WTC11 (cell line): ENCODE results near the gene ATP2B3. TPM values are rescaled to one million over a fixed set of nuclear protein-coding genes. Genes with fewer than 3 reads are reported as not detected.

Experiments used
- ATAC-seq: fragments of 200-7000 bp; cut with Tn5 transposase; 2 replicates; pipeline ENCODE4 v1.10.0; 2021; ENCODE audit warnings: mild to moderate bottlenecking, moderate library complexity
- CTCF ChIA-PET: fragments of 300-600 bp; sonication (Branson Sonifier 250); formaldehyde crosslinking; loops from one replicate; lab custom pipeline; 2021; ENCODE audit warnings: antibody characterized with exemption; lab: Charles Lee
- POLR2A ChIA-PET: fragments of 350-600 bp; sonication (Branson Sonifier 250); formaldehyde crosslinking; loops from one replicate; lab custom pipeline; 2021; ENCODE audit warnings: antibody characterized with exemption; lab: Charles Lee
- DNase-seq: peaks from one replicate; pipeline ENCODE4 v3.0.0; 2021; ENCODE audit warnings: low spot score
- H3K27ac Mint-ChIP-seq: 2 replicates; pipeline ENCODE4 v1.8.0; 2021; ENCODE audit warnings: mixed read lengths
- H3K27me3 Mint-ChIP-seq: 2 replicates; pipeline ENCODE4 v1.8.0; 2021; ENCODE audit warnings: low read depth, mild to moderate bottlenecking, moderate library complexity, mixed read lengths
- H3K36me3 Mint-ChIP-seq: 2 replicates; pipeline ENCODE4 v1.8.0; 2021; ENCODE audit warnings: mixed read lengths
- H3K4me1 Mint-ChIP-seq: 2 replicates; pipeline ENCODE4 v1.8.0; 2022; ENCODE audit warnings: mixed read lengths
- H3K4me3 Mint-ChIP-seq: 2 replicates; pipeline ENCODE4 v1.8.0; 2021; ENCODE audit warnings: mild to moderate bottlenecking, moderate library complexity, mixed read lengths
- H3K9me3 Mint-ChIP-seq: 2 replicates; pipeline ENCODE4 v1.8.0; 2021; ENCODE audit warnings: mixed read lengths
- GABPB1 ChIP-seq: sonication (generic); formaldehyde crosslinking; IDR thresholded peaks from 2 replicates; pipeline ENCODE4 v1.8.1; 2023; ENCODE audit warnings: mild to moderate bottlenecking, missing genetic modification reagents
- GRHL2 ChIP-seq: fragments of 250-450 bp; sonication (Bioruptor Pico); IDR thresholded peaks from 2 replicates; pipeline ENCODE4 v1.8.0; 2022; ENCODE audit warnings: mild to moderate bottlenecking, moderate library complexity; ENCODE audit not compliant: insufficient replicate concordance, severe bottlenecking
- MYBL2 ChIP-seq: sonication (generic); formaldehyde crosslinking; IDR thresholded peaks from 2 replicates; pipeline ENCODE4 v1.8.1; 2023; ENCODE audit warnings: mild to moderate bottlenecking, moderate library complexity, missing genetic modification reagents
- NFATC4 ChIP-seq: fragments of 250-450 bp; sonication (Bioruptor Pico); IDR thresholded peaks from 2 replicates; pipeline ENCODE4 v1.9.0; 2021; ENCODE audit warnings: mild to moderate bottlenecking
- NR1H2 ChIP-seq: sonication (generic); formaldehyde crosslinking; IDR thresholded peaks from 2 replicates; pipeline ENCODE4 v1.9.0; 2021; ENCODE audit warnings: mild to moderate bottlenecking, moderate library complexity, missing genetic modification reagents
- RELA ChIP-seq: sonication (generic); formaldehyde crosslinking; IDR thresholded peaks from 2 replicates; pipeline ENCODE4 v1.8.1; 2022; ENCODE audit warnings: missing genetic modification reagents, mild to moderate bottlenecking, borderline replicate concordance
- SMAD3 ChIP-seq: sonication (generic); formaldehyde crosslinking; IDR thresholded peaks from 2 replicates; pipeline ENCODE4 v1.8.0; 2022; ENCODE audit warnings: missing genetic modification reagents, mild to moderate bottlenecking, borderline replicate concordance
- ZNF219 ChIP-seq: sonication (generic); formaldehyde crosslinking; IDR thresholded peaks from 2 replicates; pipeline ENCODE4 v1.8.0; 2023; ENCODE audit warnings: missing genetic modification reagents, mild to moderate bottlenecking, borderline replicate concordance
- ZNF317 ChIP-seq: sonication (generic); formaldehyde crosslinking; IDR thresholded peaks from 2 replicates; pipeline ENCODE4 v1.8.1; 2023; ENCODE audit warnings: low read depth, mild to moderate bottlenecking, moderate library complexity, missing genetic modification reagents, borderline replicate concordance
- total RNA-seq: library from RNA; stranded (reverse); gene quantifications from 3 replicates; pipeline ENCODE4 v1.2.3, GENCODE V29; 2021
- TF ChIP-seq, protein P1 (sequence below): sonication (generic); formaldehyde crosslinking; IDR thresholded peaks from 2 replicates; pipeline ENCODE4 v1.8.1; 2022; ENCODE audit warnings: low read depth, missing genetic modification reagents, borderline replicate concordance
- TF ChIP-seq, protein P2 (sequence below): sonication (generic); formaldehyde crosslinking; IDR thresholded peaks from 2 replicates; pipeline ENCODE4 v1.8.1; 2023; ENCODE audit warnings: mild to moderate bottlenecking, missing genetic modification reagents
- TF ChIP-seq, protein P3 (sequence below): sonication (generic); formaldehyde crosslinking; conservative IDR thresholded peaks from 2 replicates; pipeline ENCODE4 v1.8.1; 2023; ENCODE audit warnings: mild to moderate bottlenecking, low read depth, missing genetic modification reagents, moderate library complexity
- TF ChIP-seq, protein P4 (sequence below): fragments of 250-450 bp; sonication (Bioruptor Pico); IDR thresholded peaks from 2 replicates; pipeline ENCODE4 v1.9.0; 2021; ENCODE audit warnings: moderate library complexity, mild to moderate bottlenecking, inconsistent platforms, borderline replicate concordance
- TF ChIP-seq, protein P5 (sequence below): sonication (generic); formaldehyde crosslinking; IDR thresholded peaks from 2 replicates; pipeline ENCODE4 v1.8.0; 2022; ENCODE audit warnings: missing genetic modification reagents
- TF ChIP-seq, protein P6 (sequence below): sonication (generic); formaldehyde crosslinking; IDR thresholded peaks from 2 replicates; pipeline ENCODE4 v1.8.1; 2023; ENCODE audit warnings: mild to moderate bottlenecking, missing genetic modification reagents, moderate library complexity
- TF ChIP-seq, protein P7 (sequence below): fragments of 250-450 bp; sonication (Bioruptor Pico); conservative IDR thresholded peaks from 2 replicates; pipeline ENCODE4 v1.9.0; 2021; ENCODE audit warnings: mild to moderate bottlenecking
- TF ChIP-seq, protein P8 (sequence below): fragments of 250-450 bp; sonication (Bioruptor Pico); IDR thresholded peaks from 2 replicates; pipeline ENCODE4 v1.9.0; 2021; ENCODE audit warnings: mild to moderate bottlenecking, borderline replicate concordance

ATP2B3 gene
- total RNA-seq, 1 experiment from 2014 or later = 0.28 TPM

DNA sequence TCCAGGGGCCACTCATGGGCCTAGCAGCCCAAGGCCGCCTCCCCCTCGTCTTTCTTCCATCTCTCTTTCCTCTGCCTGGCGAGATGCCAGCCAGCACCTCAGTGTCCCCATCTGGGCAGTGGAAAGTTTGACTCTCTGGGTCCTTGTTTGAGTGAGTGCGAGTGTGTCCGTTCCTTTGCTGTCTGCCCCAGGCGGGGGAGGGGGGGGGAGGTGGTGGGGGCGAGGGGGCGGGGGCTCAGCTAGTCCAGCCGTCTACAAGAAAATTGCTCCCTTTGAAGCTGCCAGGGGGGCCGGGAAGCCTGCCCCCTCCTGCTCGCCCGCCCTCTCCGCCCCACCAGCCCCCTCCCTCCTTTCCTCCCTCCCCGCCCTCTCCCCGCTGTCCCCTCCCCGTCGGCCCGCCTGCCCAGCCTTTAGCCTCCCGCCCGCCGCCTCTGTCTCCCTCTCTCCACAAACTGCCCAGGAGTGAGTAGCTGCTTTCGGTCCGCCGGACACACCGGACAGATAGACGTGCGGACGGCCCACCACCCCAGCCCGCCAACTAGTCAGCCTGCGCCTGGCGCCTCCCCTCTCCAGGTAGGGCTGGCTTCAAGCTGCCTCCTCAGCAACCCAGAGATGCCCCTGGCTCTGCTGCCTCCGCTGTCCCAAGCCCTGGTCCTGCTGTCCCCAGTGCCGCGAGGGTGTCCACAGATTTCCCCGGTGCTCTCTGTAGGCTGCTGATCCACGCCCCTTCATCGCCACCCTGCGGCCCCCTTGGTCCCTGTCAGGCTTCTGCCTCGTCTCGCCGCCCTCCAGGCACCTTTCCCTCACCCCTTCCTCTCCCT lies 22.7 kb upstream of the ATP2B3 start, which contains the start of gene BGN:
TSS of gene BGN (plus strand) at position 440 of the 821 bp plus-strand sequence. CDS start 9,652 bp downstream, outside the sequence.
- DNase-seq (peak; percentile 54), ATAC-seq (peak; percentile 65)
- ChIA-PET CTCF (interaction anchor here (0.6 to 2.1 kb wide), 9 partner anchors 12 to 45 kb away, joined by 3 to 13 read pairs (median 5); partner anchors contain the start of gene HAUS7), POLR2A (no interaction called here)
- Mint-ChIP-seq H3K27me3 (no peaks in the 10 kb centered on the region), H3K4me1 (peaks cover 8% of the 10 kb centered on the region; the same call in 1 of the 2 replicates), H3K27ac (no peak within 1 kb of the TSS), H3K4me3 (peak within 1 kb of the TSS; percentile 47), H3K36me3 (no peaks in the 10 kb centered on the region), H3K9me3 (no peaks in the 10 kb centered on the region)
- TF ChIP-seq RELA (CRISPR knock-in tag) = no peak
- TF ChIP-seq, protein P1, sequence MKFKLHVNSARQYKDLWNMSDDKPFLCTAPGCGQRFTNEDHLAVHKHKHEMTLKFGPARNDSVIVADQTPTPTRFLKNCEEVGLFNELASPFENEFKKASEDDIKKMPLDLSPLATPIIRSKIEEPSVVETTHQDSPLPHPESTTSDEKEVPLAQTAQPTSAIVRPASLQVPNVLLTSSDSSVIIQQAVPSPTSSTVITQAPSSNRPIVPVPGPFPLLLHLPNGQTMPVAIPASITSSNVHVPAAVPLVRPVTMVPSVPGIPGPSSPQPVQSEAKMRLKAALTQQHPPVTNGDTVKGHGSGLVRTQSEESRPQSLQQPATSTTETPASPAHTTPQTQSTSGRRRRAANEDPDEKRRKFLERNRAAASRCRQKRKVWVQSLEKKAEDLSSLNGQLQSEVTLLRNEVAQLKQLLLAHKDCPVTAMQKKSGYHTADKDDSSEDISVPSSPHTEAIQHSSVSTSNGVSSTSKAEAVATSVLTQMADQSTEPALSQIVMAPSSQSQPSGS (CRISPR knock-in tag) = no peak
- TF ChIP-seq GABPB1 = no peak
- TF ChIP-seq MYBL2 (CRISPR knock-in tag) = no peak
- TF ChIP-seq, protein P2, sequence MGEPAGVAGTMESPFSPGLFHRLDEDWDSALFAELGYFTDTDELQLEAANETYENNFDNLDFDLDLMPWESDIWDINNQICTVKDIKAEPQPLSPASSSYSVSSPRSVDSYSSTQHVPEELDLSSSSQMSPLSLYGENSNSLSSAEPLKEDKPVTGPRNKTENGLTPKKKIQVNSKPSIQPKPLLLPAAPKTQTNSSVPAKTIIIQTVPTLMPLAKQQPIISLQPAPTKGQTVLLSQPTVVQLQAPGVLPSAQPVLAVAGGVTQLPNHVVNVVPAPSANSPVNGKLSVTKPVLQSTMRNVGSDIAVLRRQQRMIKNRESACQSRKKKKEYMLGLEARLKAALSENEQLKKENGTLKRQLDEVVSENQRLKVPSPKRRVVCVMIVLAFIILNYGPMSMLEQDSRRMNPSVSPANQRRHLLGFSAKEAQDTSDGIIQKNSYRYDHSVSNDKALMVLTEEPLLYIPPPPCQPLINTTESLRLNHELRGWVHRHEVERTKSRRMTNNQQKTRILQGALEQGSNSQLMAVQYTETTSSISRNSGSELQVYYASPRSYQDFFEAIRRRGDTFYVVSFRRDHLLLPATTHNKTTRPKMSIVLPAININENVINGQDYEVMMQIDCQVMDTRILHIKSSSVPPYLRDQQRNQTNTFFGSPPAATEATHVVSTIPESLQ = no peak
- TF ChIP-seq, protein P3, sequence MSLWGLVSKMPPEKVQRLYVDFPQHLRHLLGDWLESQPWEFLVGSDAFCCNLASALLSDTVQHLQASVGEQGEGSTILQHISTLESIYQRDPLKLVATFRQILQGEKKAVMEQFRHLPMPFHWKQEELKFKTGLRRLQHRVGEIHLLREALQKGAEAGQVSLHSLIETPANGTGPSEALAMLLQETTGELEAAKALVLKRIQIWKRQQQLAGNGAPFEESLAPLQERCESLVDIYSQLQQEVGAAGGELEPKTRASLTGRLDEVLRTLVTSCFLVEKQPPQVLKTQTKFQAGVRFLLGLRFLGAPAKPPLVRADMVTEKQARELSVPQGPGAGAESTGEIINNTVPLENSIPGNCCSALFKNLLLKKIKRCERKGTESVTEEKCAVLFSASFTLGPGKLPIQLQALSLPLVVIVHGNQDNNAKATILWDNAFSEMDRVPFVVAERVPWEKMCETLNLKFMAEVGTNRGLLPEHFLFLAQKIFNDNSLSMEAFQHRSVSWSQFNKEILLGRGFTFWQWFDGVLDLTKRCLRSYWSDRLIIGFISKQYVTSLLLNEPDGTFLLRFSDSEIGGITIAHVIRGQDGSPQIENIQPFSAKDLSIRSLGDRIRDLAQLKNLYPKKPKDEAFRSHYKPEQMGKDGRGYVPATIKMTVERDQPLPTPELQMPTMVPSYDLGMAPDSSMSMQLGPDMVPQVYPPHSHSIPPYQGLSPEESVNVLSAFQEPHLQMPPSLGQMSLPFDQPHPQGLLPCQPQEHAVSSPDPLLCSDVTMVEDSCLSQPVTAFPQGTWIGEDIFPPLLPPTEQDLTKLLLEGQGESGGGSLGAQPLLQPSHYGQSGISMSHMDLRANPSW (CRISPR knock-in tag) = no peak
- TF ChIP-seq, protein P4, sequence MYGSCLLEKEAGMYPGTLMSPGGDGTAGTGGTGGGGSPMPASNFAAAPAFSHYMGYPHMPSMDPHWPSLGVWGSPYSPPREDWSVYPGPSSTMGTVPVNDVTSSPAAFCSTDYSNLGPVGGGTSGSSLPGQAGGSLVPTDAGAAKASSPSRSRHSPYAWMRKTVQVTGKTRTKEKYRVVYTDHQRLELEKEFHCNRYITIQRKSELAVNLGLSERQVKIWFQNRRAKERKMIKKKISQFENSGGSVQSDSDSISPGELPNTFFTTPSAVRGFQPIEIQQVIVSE (CRISPR knock-in tag) = no peak
- TF ChIP-seq ZNF219 = no peak
- no peak for TF ChIP-seq ZNF317
- TF ChIP-seq, protein P5, sequence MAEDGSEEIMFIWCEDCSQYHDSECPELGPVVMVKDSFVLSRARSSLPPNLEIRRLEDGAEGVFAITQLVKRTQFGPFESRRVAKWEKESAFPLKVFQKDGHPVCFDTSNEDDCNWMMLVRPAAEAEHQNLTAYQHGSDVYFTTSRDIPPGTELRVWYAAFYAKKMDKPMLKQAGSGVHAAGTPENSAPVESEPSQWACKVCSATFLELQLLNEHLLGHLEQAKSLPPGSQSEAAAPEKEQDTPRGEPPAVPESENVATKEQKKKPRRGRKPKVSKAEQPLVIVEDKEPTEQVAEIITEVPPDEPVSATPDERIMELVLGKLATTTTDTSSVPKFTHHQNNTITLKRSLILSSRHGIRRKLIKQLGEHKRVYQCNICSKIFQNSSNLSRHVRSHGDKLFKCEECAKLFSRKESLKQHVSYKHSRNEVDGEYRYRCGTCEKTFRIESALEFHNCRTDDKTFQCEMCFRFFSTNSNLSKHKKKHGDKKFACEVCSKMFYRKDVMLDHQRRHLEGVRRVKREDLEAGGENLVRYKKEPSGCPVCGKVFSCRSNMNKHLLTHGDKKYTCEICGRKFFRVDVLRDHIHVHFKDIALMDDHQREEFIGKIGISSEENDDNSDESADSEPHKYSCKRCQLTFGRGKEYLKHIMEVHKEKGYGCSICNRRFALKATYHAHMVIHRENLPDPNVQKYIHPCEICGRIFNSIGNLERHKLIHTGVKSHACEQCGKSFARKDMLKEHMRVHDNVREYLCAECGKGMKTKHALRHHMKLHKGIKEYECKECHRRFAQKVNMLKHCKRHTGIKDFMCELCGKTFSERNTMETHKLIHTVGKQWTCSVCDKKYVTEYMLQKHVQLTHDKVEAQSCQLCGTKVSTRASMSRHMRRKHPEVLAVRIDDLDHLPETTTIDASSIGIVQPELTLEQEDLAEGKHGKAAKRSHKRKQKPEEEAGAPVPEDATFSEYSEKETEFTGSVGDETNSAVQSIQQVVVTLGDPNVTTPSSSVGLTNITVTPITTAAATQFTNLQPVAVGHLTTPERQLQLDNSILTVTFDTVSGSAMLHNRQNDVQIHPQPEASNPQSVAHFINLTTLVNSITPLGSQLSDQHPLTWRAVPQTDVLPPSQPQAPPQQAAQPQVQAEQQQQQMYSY (CRISPR knock-in tag) = no peak
- TF ChIP-seq NFATC4 (CRISPR knock-in tag) = no peak
- TF ChIP-seq GRHL2 = no peak
- TF ChIP-seq, protein P6, sequence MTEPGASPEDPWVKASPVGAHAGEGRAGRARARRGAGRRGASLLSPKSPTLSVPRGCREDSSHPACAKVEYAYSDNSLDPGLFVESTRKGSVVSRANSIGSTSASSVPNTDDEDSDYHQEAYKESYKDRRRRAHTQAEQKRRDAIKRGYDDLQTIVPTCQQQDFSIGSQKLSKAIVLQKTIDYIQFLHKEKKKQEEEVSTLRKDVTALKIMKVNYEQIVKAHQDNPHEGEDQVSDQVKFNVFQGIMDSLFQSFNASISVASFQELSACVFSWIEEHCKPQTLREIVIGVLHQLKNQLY (CRISPR knock-in tag) = no peak
- no peak for TF ChIP-seq SMAD3 (CRISPR knock-in tag)
- no peak for TF ChIP-seq NR1H2 (CRISPR knock-in tag)
- TF ChIP-seq, protein P7, sequence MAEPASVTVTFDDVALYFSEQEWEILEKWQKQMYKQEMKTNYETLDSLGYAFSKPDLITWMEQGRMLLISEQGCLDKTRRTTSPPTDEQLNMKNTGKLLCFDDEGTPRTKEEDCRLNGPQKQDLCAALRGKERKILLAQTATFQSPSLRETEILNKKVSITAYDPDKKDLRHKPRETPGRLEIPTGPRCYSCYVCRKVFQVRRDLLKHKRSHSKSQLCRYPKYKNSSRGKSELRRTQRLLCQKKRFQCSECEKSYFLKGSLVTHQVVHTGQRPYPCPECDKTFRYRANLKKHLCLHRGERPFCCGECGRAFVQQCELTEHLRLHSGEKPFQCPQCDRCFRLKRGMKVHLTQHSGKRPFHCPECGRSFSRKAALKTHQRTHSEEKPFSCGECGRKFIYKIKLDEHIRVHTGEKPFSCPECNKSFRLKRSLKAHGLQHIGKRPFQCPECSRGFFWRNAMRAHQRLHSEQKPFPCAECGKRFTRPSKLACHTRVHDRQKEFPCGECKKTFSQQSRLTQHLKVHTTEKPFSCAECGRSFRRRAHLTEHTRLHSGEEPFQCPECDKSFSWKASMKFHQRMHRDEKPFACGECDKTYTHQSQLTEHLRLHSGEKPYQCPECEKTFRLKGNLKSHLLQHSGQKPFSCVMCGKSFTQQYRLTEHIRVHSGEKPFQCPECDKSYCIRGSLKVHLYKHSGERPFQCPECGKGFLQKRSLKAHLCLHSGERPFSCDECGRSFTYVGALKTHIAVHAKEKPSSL (CRISPR knock-in tag) = no peak
- TF ChIP-seq, protein P8, sequence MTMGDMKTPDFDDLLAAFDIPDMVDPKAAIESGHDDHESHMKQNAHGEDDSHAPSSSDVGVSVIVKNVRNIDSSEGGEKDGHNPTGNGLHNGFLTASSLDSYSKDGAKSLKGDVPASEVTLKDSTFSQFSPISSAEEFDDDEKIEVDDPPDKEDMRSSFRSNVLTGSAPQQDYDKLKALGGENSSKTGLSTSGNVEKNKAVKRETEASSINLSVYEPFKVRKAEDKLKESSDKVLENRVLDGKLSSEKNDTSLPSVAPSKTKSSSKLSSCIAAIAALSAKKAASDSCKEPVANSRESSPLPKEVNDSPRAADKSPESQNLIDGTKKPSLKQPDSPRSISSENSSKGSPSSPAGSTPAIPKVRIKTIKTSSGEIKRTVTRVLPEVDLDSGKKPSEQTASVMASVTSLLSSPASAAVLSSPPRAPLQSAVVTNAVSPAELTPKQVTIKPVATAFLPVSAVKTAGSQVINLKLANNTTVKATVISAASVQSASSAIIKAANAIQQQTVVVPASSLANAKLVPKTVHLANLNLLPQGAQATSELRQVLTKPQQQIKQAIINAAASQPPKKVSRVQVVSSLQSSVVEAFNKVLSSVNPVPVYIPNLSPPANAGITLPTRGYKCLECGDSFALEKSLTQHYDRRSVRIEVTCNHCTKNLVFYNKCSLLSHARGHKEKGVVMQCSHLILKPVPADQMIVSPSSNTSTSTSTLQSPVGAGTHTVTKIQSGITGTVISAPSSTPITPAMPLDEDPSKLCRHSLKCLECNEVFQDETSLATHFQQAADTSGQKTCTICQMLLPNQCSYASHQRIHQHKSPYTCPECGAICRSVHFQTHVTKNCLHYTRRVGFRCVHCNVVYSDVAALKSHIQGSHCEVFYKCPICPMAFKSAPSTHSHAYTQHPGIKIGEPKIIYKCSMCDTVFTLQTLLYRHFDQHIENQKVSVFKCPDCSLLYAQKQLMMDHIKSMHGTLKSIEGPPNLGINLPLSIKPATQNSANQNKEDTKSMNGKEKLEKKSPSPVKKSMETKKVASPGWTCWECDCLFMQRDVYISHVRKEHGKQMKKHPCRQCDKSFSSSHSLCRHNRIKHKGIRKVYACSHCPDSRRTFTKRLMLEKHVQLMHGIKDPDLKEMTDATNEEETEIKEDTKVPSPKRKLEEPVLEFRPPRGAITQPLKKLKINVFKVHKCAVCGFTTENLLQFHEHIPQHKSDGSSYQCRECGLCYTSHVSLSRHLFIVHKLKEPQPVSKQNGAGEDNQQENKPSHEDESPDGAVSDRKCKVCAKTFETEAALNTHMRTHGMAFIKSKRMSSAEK (CRISPR knock-in tag) = no peak
